ENCODE data around the gene PFKL. TPM values are rescaled to one million over a fixed set of nuclear protein-coding genes. Genes with fewer than 3 reads are reported as not detected.

Gene PFKL
- total RNA-seq, 1 experiment from 2014 or later, result 140 TPM

DNA sequence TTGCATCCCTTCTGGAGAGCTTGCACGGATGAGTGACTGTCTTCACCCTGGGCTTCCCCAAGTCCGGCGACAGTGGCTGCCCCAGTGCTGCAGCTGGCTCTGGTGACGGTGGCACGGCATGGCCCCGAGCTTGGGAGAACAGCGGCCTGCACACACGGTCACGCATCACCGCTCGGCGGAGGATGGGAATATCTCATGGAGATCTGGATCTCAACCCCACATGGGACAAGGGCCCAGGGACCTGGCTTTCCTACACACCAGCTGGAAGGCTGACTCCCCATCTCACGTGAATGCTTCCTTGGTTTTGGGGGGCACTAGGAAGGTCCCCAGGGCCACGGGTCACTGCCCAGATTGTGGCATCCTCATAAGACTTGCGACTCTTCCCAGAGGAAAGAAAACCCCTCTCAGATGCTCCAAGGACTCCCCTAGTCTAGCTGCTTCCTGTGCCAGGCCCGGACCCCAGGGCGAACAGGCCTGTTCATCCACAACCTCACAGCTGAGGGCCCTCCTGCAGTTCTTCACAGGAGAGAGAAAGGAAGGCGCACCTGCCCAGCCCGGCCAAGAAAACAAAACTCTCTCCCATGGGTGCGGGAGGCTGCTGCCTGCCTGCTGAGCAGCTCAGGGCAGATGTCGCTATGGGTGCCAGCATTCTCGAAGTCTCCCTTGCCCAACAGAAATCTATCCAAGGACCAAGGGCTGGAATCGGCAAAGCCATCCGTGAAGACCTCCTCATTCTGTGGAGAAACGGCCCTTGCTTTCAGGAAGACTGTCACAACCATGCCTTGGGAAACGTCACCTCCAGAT lies 29.4 kb downstream of the PFKL start:
- H3K27ac Mint-ChIP-seq (ENCODE audit: unreplicated experiment), result peak overlapping the region; percentile 32
- Histone ChIP-seq H3K9me3 (no peaks in the 10 kb centered on the region), H3K4me3 (ENCODE audit: low read depth, low read length) (no peak overlapping the region), H3K4me1 (no peaks in the 10 kb centered on the region), H3K27me3 (replicated peaks; ENCODE audit: control insufficient read depth, insufficient read depth, low read length) (no peaks in the 10 kb centered on the region), H3K36me3 (ENCODE audit: control insufficient read depth, insufficient read depth, low read length) (no peaks in the 10 kb centered on the region)
- no peaks in the 10 kb centered on the region for H3K9me3 Mint-ChIP-seq (ENCODE audit: unreplicated experiment)
- H3K4me3 Mint-ChIP-seq (ENCODE audit: unreplicated experiment), result no peak overlapping the region
- ChIA-PET CTCF (no interaction called here), POLR2A (interaction anchor here (1.4 kb wide), 1 partner anchor 9 kb away, joined by 3 read pairs; no protein-coding TSS in a partner anchor)
- peaks cover 78% of the 10 kb centered on the region for H3K36me3 Mint-ChIP-seq (ENCODE audit: insufficient read depth, unreplicated experiment)
- TF ChIP-seq, protein P1, sequence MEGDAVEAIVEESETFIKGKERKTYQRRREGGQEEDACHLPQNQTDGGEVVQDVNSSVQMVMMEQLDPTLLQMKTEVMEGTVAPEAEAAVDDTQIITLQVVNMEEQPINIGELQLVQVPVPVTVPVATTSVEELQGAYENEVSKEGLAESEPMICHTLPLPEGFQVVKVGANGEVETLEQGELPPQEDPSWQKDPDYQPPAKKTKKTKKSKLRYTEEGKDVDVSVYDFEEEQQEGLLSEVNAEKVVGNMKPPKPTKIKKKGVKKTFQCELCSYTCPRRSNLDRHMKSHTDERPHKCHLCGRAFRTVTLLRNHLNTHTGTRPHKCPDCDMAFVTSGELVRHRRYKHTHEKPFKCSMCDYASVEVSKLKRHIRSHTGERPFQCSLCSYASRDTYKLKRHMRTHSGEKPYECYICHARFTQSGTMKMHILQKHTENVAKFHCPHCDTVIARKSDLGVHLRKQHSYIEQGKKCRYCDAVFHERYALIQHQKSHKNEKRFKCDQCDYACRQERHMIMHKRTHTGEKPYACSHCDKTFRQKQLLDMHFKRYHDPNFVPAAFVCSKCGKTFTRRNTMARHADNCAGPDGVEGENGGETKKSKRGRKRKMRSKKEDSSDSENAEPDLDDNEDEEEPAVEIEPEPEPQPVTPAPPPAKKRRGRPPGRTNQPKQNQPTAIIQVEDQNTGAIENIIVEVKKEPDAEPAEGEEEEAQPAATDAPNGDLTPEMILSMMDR (IDR thresholded peaks at IDR 0.05; ENCODE audit: insufficient read depth in 1 of 2, low read depth in 1 of 2, low read length in 1 of 2, severe bottlenecking in 1 of 2, unreplicated experiment in 1 of 2), result no peak
- no TSS peak for BruUV-seq (replicated peaks)
- intact Hi-C loops (cut with micrococcal nuclease; ENCODE audit: unreplicated experiment), result no loop called here
- no peaks in the 10 kb centered on the region for H3K27me3 Mint-ChIP-seq (ENCODE audit: insufficient read depth, unreplicated experiment)
- H3K4me1 Mint-ChIP-seq (ENCODE audit: low read depth, unreplicated experiment), result no peaks in the 10 kb centered on the region
- no peak for DNase-seq

DNA sequence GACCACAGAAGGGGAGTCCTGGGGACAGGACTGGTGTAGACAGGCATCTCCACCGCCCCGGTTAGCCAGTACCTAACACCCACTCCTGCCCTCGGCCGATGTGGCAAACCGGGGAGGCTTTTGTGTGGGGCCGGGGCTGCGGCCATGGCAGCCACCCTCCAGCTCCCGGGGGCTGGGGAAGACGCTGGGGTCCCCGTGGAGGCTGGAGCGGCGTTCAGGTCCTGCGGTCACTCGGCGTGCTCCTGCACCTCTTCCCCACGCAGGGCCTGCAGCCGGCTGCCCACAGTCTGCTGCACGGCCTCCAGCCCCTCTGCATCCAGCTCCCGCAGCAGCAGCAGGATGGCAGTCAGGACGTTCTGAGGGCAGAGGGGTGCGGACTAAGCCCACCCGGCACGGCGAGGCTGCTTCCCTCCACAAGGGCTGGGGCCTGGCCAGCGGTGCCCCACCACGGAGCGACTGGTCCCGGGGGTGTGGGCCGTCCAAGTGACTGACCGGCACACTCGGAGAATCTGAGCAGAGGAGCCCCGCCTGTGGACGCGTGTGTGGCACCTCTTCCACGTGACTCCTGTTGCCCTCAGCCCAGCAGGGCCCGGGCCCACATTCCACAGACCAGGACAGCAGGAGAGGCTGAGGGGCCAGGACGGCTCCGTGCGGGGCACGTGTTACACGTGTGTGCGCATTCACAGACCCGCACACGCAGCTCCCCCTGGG lies 30.3 kb downstream of the PFKL start:
- Histone ChIP-seq H3K4me3 (ENCODE audit: low read depth, low read length) (no peak overlapping the region), H3K27me3 (replicated peaks; ENCODE audit: control insufficient read depth, insufficient read depth, low read length) (no peaks in the 10 kb centered on the region), H3K36me3 (ENCODE audit: control insufficient read depth, insufficient read depth, low read length) (no peaks in the 10 kb centered on the region), H3K4me1 (no peaks in the 10 kb centered on the region), H3K9me3 (no peaks in the 10 kb centered on the region)
- TF ChIP-seq, protein P1 (IDR thresholded peaks at IDR 0.05; ENCODE audit: insufficient read depth in 1 of 2, low read depth in 1 of 2, low read length in 1 of 2, severe bottlenecking in 1 of 2, unreplicated experiment in 1 of 2), result no peak
- ChIA-PET POLR2A (interaction anchor here (1.4 kb wide), 1 partner anchor 8 kb away, joined by 3 read pairs; no protein-coding TSS in a partner anchor), CTCF (no interaction called here)
- no peaks in the 10 kb centered on the region for H3K27me3 Mint-ChIP-seq (ENCODE audit: insufficient read depth, unreplicated experiment)
- BruUV-seq (replicated peaks), result no TSS peak
- no peak overlapping the region for H3K4me3 Mint-ChIP-seq (ENCODE audit: unreplicated experiment)
- no peak for DNase-seq
- no peaks in the 10 kb centered on the region for H3K4me1 Mint-ChIP-seq (ENCODE audit: low read depth, unreplicated experiment)
- peaks cover 72% of the 10 kb centered on the region for H3K36me3 Mint-ChIP-seq (ENCODE audit: insufficient read depth, unreplicated experiment)
- H3K27ac Mint-ChIP-seq (ENCODE audit: unreplicated experiment), result peak overlapping the region; percentile 53
- H3K9me3 Mint-ChIP-seq (ENCODE audit: unreplicated experiment), result no peaks in the 10 kb centered on the region
- intact Hi-C loops (cut with micrococcal nuclease; ENCODE audit: unreplicated experiment), result loop anchor here (10.0 kb wide), 1 partner anchor 545 kb away; the partner anchor contains the start of gene PTTG1IP

DNA sequence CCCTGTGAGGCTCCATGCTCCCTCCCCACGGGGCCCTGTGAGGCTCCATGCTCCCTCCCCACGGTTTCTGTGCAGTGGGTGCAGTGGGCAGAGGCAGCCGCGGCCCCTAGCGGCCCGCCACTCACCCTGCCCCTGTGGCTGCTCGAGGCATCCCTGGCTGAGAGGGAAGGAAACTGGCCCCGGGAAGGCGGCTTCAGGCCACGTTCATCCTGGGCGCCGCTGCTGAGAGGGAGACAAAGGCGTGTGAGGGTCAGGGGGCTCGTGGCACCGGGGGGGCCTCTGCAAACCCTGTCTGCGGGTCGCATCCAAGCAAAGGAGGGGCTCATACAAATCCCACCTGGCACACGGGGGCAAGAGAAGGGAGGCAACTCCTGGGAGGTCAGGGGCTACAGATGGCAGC lies 30.8 kb downstream of the PFKL start:
- H3K4me3 ChIP-seq (ENCODE audit: low read depth, low read length), result no peak overlapping the region
- intact Hi-C loops (cut with micrococcal nuclease; ENCODE audit: unreplicated experiment), result loop anchor here (10.0 kb wide), 1 partner anchor 544 kb away; the partner anchor contains the start of gene PTTG1IP
- Mint-ChIP-seq H3K4me3 (ENCODE audit: unreplicated experiment) (no peak overlapping the region), H3K4me1 (ENCODE audit: low read depth, unreplicated experiment) (no peaks in the 10 kb centered on the region), H3K27ac (ENCODE audit: unreplicated experiment) (peak overlapping the region; percentile 53), H3K9me3 (ENCODE audit: unreplicated experiment) (no peaks in the 10 kb centered on the region), H3K27me3 (ENCODE audit: insufficient read depth, unreplicated experiment) (no peaks in the 10 kb centered on the region), H3K36me3 (ENCODE audit: insufficient read depth, unreplicated experiment) (peaks cover 68% of the 10 kb centered on the region)
- no peaks in the 10 kb centered on the region for H3K36me3 ChIP-seq (ENCODE audit: control insufficient read depth, insufficient read depth, low read length)
- no peak for DNase-seq
- no TSS peak for BruUV-seq (replicated peaks)
- no peaks in the 10 kb centered on the region for H3K9me3 ChIP-seq
- CTCF ChIA-PET, result no interaction called here
- no peaks in the 10 kb centered on the region for H3K27me3 ChIP-seq (replicated peaks; ENCODE audit: control insufficient read depth, insufficient read depth, low read length)
- TF ChIP-seq, protein P1 (IDR thresholded peaks at IDR 0.05; ENCODE audit: insufficient read depth in 1 of 2, low read depth in 1 of 2, low read length in 1 of 2, severe bottlenecking in 1 of 2, unreplicated experiment in 1 of 2), result no peak
- POLR2A ChIA-PET, result no interaction called here
- H3K4me1 ChIP-seq, result no peaks in the 10 kb centered on the region

All from Caco-2 (cell line).